Liver (tissue), 9 donors: ENCODE results near the gene IRAK2. TPM values are rescaled to one million over a fixed set of nuclear protein-coding genes. Genes with fewer than 3 reads are reported as not detected.
"Not testable (repeated sequence)": the region's sequence is repeated elsewhere in the genome, so short reads cannot be mapped to it uniquely, and the experiment has no call there.

Source experiments
- DNase-seq: peaks from one replicate; pipeline ENCODE4 v3.0.0-alpha.2; 2017; ENCODE audit warnings: low spot score
- H3K27ac ChIP-seq, 2 donors: one replicate each; pipeline ENCODE4 v1.7.0; 2013; ENCODE audit warnings: inconsistent platforms in 2 of 2, low read length in 2 of 2, control low read depth in 1 of 2, low read depth in 1 of 2, mild to moderate bottlenecking in 1 of 2
- H3K27me3 ChIP-seq, 4 donors: one replicate each; pipeline versions ENCODE4 v1.6.1 to v1.7.0; 2013; ENCODE audit warnings: low read length in 3 of 4, inconsistent platforms in 1 of 4, mild to moderate bottlenecking in 1 of 4, moderate library complexity in 1 of 4; ENCODE audit not compliant: control insufficient read depth in 4 of 4, insufficient read depth in 4 of 4
- H3K36me3 ChIP-seq, 4 donors: one replicate each; pipeline versions ENCODE4 v1.6.1 to v1.7.0; 2013; ENCODE audit warnings: low read length in 3 of 4, mild to moderate bottlenecking in 3 of 4, low read depth in 1 of 4, moderate library complexity in 1 of 4; ENCODE audit not compliant: control insufficient read depth in 4 of 4, insufficient read depth in 3 of 4
- H3K4me1 ChIP-seq, 4 donors: one replicate each; pipeline versions ENCODE4 v1.6.1 to v1.7.0; 2013; ENCODE audit warnings: low read length in 3 of 4, mild to moderate bottlenecking in 3 of 4, moderate library complexity in 1 of 4; ENCODE audit not compliant: control insufficient read depth in 4 of 4, insufficient read depth in 4 of 4
- H3K4me3 ChIP-seq, 3 donors: one replicate each; pipeline versions ENCODE4 v1.6.1 to v1.7.0; 2013; ENCODE audit warnings: low read length in 3 of 3, control low read depth in 1 of 3, low read depth in 1 of 3, mild to moderate bottlenecking in 1 of 3
- H3K9ac ChIP-seq, 2 donors: one replicate each; pipeline ENCODE4 v1.7.0; 2013; ENCODE audit warnings: low read length in 2 of 2, mild to moderate bottlenecking in 2 of 2, moderate library complexity in 2 of 2, control low read depth in 1 of 2, low read depth in 1 of 2
- H3K9me3 ChIP-seq, 4 donors: one replicate each; pipeline versions ENCODE4 v1.6.1 to v1.7.0; 2013; ENCODE audit warnings: low read length in 3 of 4; ENCODE audit not compliant: control insufficient read depth in 4 of 4
- CTCF ChIP-seq: fragments of 150-350 bp; IDR thresholded peaks from 2 replicates; pipeline ENCODE4 v1.5.1; 2017; ENCODE audit warnings: improper control_type of control experiment, low read depth, low read length; ENCODE audit not compliant: missing input control
- EGR1 ChIP-seq, 2 donors: IDR thresholded peaks; 2 replicates each; pipeline ENCODE4 v1.6.1; 2016 to 2018; ENCODE audit warnings: antibody characterized with exemption in 2 of 2, low read depth in 2 of 2
- FOXA1 ChIP-seq: IDR thresholded peaks from 2 replicates; pipeline ENCODE4 v1.6.1; 2016; ENCODE audit warnings: antibody characterized with exemption
- FOXA2 ChIP-seq: IDR thresholded peaks from 2 replicates; pipeline ENCODE4 v1.6.1; 2016; ENCODE audit warnings: antibody characterized with exemption
- GABPA ChIP-seq, 2 donors: IDR thresholded peaks in 1 of 2; conservative IDR thresholded peaks in 1 of 2; 2 replicates each; pipeline ENCODE4 v1.6.1; 2016; ENCODE audit warnings: antibody characterized with exemption in 2 of 2, mild to moderate bottlenecking in 1 of 2, moderate library complexity in 1 of 2
- HNF4G ChIP-seq: IDR thresholded peaks from 2 replicates; pipeline ENCODE4 v1.6.1; 2016; ENCODE audit warnings: antibody characterized with exemption
- JUND ChIP-seq, 2 donors: IDR thresholded peaks; 2 replicates each; pipeline ENCODE4 v1.6.1; 2016; ENCODE audit warnings: antibody characterized with exemption in 2 of 2
- MAX ChIP-seq: IDR thresholded peaks from 2 replicates; pipeline ENCODE4 v1.6.1; 2016; ENCODE audit warnings: antibody characterized with exemption
- NR2F2 ChIP-seq: IDR thresholded peaks from 2 replicates; pipeline ENCODE4 v1.6.1; 2016; ENCODE audit warnings: antibody characterized with exemption
- RAD21 ChIP-seq, 2 donors: IDR thresholded peaks; 2 replicates each; pipeline ENCODE4 v1.6.1; 2016; ENCODE audit warnings: antibody characterized with exemption in 2 of 2, mild to moderate bottlenecking in 2 of 2
- RXRA ChIP-seq, 2 donors: IDR thresholded peaks; 2 replicates each; pipeline ENCODE4 v1.6.1; 2017 to 2018; ENCODE audit warnings: antibody characterized with exemption in 2 of 2, mild to moderate bottlenecking in 1 of 2
- SP1 ChIP-seq: IDR thresholded peaks from 2 replicates; pipeline ENCODE4 v1.6.1; 2018; ENCODE audit warnings: antibody characterized with exemption, mild to moderate bottlenecking
- TAF1 ChIP-seq: conservative IDR thresholded peaks from 2 replicates; pipeline ENCODE4 v1.6.1; 2016; ENCODE audit warnings: antibody characterized with exemption, mild to moderate bottlenecking
- YY1 ChIP-seq: IDR thresholded peaks from 2 replicates; pipeline ENCODE4 v1.6.1; 2016; ENCODE audit warnings: antibody characterized with exemption, mild to moderate bottlenecking
- WGBS: extraction: QIAGEN DNeasy Blood & Tissue Kit; methylation state at CpG from one replicate; pipeline ENCODE4 v1.1.7; 2013; 5-methylcytosine and 5-hydroxymethylcytosine counted together
- polyA plus RNA-seq, 2 donors: library from polyadenylated mRNA; stranded (reverse) in 1 of 2; unstranded in 1 of 2; fragments of 200-250 nt in 1 of 2; fragments of >200 nt in 1 of 2; fragmentation: Nextera tagmentation in 1 of 2; extraction: Ambion mirVana in 1 of 2; gene quantifications; one replicate each; pipeline versions ENCODE4 v1.2.1 to v1.2.3, GENCODE V29; 2013 to 2015
- total RNA-seq, 2 donors: library from RNA; depleted of rRNA; stranded (reverse); fragments of >200 nt; gene quantifications; one replicate each; pipeline ENCODE4 v1.2.3, GENCODE V29; 2014
- TF ChIP-seq, protein P1 (sequence below): IDR thresholded peaks from 2 replicates; pipeline ENCODE4 v1.6.1; 2016; ENCODE audit warnings: antibody characterized with exemption
- TF ChIP-seq, protein P2 (sequence below): IDR thresholded peaks from 2 replicates; pipeline ENCODE4 v1.6.1; 2016; ENCODE audit warnings: antibody characterized with exemption
- TF ChIP-seq, protein P3 (sequence below): IDR thresholded peaks from 2 replicates; pipeline ENCODE4 v1.6.1; 2016; ENCODE audit warnings: antibody characterized with exemption, mild to moderate bottlenecking
- donor health status: healthy.
- donor health status: healthy.
- donor health status: healthy.
- donor health status: healthy.
- donor health status: healthy.

IRAK2 gene
- total and polyA plus RNA-seq, 4 donors, result 2.7 to 9.3 (median 5.9) TPM

DNA sequence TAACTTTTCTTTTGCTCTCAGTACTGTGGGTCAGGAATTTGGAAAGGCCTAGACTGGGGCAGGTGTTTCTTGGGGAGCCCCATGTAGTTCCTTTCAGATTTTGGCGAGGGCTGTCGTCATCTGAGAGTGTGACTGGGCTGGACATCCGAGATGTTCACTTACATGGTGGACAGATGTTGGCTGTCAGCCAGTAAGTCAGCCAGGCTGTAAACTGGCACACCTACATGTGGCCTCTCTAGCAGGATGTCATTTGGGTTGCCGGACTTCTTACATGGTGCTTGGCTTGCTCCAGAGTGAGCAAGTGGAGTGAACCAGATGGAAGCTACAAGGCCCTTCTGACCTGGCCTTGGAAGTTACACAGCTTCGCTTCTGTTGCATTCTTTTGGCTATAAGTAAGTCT lies 104.2 kb downstream of the IRAK2 start:
- peaks cover 2 to 21% (median 16%) of the 10 kb centered on the region in 4 donors for H3K4me1 ChIP-seq
- no peak for TF ChIP-seq RXRA (IDR thresholded peaks at IDR 0.05)
- no peak for TF ChIP-seq EGR1 (IDR thresholded peaks at IDR 0.05; ENCODE audit: low read depth in 2 of 2)
- no peak for TF ChIP-seq YY1
- H3K9me3 ChIP-seq, result no peaks in the 10 kb centered on the region
- WGBS, result 95% methylated on average over 5 of the region's 5 CpGs
- H3K36me3 ChIP-seq, result peaks cover 7 to 20% (median 13%) of the 10 kb centered on the region in 4 donors
- H3K4me3 ChIP-seq, result no peak overlapping the region
- no peak for DNase-seq
- H3K9ac ChIP-seq, result no peak overlapping the region
- H3K27me3 ChIP-seq, result no peaks in the 10 kb centered on the region
- H3K27ac ChIP-seq, result no peak overlapping the region

DNA sequence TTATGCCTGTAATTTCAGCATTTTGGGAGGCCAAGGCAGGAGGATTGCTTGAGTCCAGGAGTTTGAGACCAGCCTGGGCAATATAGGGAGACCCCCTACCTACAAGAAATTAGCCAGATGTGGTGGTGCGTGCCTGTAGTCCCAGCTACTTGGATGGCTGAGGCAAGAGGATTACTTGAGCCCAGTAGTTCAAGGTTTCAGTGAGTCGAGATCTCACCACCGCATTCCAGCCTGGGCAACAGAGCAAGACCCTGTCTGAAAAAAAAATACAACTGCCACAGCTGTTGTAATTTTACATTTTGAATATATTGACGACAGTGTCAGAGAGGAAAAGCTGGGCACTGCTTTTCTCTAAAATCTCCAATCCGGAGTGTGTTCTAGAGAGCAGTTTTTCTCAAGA lies 104.7 kb downstream of the IRAK2 start:
- TF ChIP-seq CTCF, result no peak
- no peak for TF ChIP-seq FOXA1
- TF ChIP-seq YY1, result no peak
- TF ChIP-seq, protein P1, sequence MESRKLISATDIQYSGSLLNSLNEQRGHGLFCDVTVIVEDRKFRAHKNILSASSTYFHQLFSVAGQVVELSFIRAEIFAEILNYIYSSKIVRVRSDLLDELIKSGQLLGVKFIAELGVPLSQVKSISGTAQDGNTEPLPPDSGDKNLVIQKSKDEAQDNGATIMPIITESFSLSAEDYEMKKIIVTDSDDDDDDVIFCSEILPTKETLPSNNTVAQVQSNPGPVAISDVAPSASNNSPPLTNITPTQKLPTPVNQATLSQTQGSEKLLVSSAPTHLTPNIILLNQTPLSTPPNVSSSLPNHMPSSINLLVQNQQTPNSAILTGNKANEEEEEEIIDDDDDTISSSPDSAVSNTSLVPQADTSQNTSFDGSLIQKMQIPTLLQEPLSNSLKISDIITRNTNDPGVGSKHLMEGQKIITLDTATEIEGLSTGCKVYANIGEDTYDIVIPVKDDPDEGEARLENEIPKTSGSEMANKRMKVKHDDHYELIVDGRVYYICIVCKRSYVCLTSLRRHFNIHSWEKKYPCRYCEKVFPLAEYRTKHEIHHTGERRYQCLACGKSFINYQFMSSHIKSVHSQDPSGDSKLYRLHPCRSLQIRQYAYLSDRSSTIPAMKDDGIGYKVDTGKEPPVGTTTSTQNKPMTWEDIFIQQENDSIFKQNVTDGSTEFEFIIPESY, result no peak
- TF ChIP-seq JUND (IDR thresholded peaks at IDR 0.05), result no peak
- no peak for TF ChIP-seq SP1
- TF ChIP-seq, protein P2, sequence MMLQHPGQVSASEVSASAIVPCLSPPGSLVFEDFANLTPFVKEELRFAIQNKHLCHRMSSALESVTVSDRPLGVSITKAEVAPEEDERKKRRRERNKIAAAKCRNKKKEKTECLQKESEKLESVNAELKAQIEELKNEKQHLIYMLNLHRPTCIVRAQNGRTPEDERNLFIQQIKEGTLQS, result no peak
- TF ChIP-seq GABPA (IDR thresholded peaks at IDR 0.05 in 1 of 2, conservative IDR thresholded peaks at IDR 0.05 in 1 of 2), result no peak
- no peak for TF ChIP-seq HNF4G
- no peak for TF ChIP-seq RAD21 (IDR thresholded peaks at IDR 0.05)
- TF ChIP-seq FOXA2, result no peak
- TF ChIP-seq MAX, result no peak
- no peak for TF ChIP-seq TAF1
- TF ChIP-seq NR2F2, result no peak
- TF ChIP-seq, protein P3, sequence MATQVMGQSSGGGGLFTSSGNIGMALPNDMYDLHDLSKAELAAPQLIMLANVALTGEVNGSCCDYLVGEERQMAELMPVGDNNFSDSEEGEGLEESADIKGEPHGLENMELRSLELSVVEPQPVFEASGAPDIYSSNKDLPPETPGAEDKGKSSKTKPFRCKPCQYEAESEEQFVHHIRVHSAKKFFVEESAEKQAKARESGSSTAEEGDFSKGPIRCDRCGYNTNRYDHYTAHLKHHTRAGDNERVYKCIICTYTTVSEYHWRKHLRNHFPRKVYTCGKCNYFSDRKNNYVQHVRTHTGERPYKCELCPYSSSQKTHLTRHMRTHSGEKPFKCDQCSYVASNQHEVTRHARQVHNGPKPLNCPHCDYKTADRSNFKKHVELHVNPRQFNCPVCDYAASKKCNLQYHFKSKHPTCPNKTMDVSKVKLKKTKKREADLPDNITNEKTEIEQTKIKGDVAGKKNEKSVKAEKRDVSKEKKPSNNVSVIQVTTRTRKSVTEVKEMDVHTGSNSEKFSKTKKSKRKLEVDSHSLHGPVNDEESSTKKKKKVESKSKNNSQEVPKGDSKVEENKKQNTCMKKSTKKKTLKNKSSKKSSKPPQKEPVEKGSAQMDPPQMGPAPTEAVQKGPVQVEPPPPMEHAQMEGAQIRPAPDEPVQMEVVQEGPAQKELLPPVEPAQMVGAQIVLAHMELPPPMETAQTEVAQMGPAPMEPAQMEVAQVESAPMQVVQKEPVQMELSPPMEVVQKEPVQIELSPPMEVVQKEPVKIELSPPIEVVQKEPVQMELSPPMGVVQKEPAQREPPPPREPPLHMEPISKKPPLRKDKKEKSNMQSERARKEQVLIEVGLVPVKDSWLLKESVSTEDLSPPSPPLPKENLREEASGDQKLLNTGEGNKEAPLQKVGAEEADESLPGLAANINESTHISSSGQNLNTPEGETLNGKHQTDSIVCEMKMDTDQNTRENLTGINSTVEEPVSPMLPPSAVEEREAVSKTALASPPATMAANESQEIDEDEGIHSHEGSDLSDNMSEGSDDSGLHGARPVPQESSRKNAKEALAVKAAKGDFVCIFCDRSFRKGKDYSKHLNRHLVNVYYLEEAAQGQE, result no peak
- no peak for TF ChIP-seq RXRA (IDR thresholded peaks at IDR 0.05)
- Histone ChIP-seq H3K4me3 (no peak overlapping the region), H3K27ac (no peak overlapping the region), H3K9ac (no peak overlapping the region), H3K27me3 (no peaks in the 10 kb centered on the region), H3K4me1 (peaks cover 2 to 26% (median 21%) of the 10 kb centered on the region in 4 donors), H3K36me3 (peaks cover 7 to 20% (median 12%) of the 10 kb centered on the region in 4 donors), H3K9me3 (no peaks in the 10 kb centered on the region)
- no peak for DNase-seq
- WGBS, result 96% methylated on average over 5 of the region's 5 CpGs

GRCh38 chr3:10272476-10272875 lies 107.8 kb downstream of the IRAK2 start:
- H3K9ac ChIP-seq, H3K27me3 ChIP-seq, H3K27ac ChIP-seq, H3K4me3 ChIP-seq, DNase-seq, H3K9me3 ChIP-seq: not testable (repeated sequence)
- H3K4me1 ChIP-seq, result peaks cover 2 to 21% (median 16%) of the 10 kb centered on the region in 4 donors
- WGBS, result 90% methylated on average over 11 of the region's 11 CpGs
- H3K36me3 ChIP-seq, result peaks cover 8 to 28% (median 17%) of the 10 kb centered on the region in 4 donors
